Muscle of arm (tissue), 12 donors: ENCODE data around the gene MMP10. TPM values are rescaled to one million over a fixed set of nuclear protein-coding genes. Genes with fewer than 3 reads are reported as not detected.
"Not testable (repeated sequence)": the region's sequence is repeated elsewhere in the genome, so short reads cannot be mapped to it uniquely, and the experiment has no call there.

Source experiments
- DNase-seq: peaks from one replicate; pipeline ENCODE4 v3.0.0-alpha.2; 2013
- polyA plus RNA-seq, 12 donors: library from polyadenylated mRNA; unstranded; fragments of 120-200 nt; gene quantifications; one replicate each; pipeline ENCODE4 v1.2.1, GENCODE V29; 2013; ENCODE audit not compliant: insufficient read length in 12 of 12

Gene MMP10
- polyA plus RNA-seq, 12 donors: not detected

DNA sequence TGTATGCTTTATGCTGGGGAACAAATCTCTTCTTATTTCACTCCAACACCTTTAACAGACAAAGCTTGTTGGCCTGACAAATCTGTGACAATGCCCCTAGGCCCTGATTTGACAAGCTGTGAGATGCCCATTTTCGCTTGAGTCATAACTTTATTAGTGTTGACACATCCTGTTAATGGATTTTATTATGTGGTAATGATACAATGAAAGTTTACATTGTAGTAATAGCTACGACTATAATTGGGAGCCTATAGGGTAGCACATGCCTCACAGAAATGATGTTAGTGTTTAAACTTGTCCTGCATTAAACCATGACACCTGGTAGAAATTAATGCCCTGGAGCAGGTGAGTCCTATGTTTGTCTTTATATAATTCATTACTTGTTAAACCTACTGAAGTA, 3.3 kb upstream of the MMP10 start:
- DNase-seq: no peak

DNA sequence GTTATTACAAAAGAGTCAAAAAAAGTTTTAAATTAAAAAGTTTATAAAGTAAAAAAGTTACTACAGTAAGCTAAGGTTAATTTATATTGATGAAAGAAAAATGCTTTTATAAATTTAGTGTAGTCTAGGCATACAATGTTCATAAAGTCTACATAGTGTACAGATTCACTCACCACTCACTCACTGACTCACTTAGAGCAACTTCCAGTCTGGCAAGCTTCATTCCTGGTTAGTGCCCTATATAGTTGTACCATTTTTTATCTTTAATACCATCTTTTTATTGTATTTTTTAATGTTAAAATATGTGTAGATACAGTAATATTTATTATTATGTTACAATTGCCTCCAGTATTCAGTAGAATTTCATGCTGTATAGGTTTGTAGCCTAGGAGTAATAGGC, 2.6 kb upstream of the MMP10 start:
- no peak for DNase-seq

DNA sequence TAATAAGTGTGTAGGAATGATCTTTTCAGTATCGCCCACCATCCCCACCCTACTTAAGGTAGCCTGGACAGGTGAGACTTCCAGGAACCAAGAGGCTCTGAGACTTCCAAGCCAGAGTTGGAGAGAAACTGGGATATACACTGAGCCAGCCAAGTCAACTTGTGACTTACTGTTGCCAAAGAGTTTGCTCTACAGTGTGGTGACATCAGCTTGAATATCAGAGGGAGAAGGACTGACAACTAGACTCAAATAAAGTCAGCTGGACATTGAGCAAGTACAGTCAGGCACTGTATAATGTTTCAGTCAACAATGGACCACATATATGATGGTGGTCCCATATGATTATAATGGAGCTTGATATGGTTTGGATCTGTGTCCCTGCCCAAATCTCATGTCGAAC, 1.2 kb upstream of the MMP10 start:
- no peak for DNase-seq

DNA sequence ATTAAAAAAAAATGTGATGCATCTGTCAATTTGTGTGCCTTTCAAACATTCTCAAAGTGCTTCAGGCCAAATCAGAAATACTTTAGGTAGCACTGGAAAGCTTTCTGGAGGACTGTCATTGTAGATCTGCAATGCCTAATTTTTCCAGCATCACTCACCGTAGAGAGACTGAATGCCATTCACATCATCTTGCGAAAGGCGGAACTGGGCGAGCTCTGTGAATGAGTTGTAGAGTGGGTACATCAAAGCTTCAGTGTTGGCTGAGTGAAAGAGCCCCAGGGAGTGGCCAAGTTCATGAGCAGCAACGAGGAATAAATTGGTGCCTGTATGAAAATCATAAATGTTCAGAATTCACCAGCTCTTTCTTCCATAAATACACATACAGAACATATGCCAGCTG, 4.0 kb downstream of the MMP10 start:
- DNase-seq: no peak

DNA sequence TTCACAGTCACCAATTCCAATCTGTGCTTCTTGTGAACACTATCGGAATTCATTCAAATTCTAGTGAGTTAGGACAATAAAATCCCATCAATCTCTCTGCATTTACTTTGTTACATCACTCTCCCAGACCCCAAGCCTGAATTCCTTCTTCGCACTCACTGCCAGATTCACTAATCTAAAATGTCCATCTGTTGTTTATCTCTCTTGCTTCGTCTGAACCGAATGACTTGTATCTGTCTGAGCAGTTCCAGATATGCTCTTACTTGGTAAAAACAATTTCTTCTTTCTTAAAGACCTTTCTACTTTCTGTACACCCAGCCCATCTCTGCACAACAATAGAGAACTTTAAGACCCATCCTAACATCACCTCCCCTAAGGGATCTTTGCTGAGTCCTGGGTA, 7.0 kb downstream of the MMP10 start:
- no peak for DNase-seq

DNA sequence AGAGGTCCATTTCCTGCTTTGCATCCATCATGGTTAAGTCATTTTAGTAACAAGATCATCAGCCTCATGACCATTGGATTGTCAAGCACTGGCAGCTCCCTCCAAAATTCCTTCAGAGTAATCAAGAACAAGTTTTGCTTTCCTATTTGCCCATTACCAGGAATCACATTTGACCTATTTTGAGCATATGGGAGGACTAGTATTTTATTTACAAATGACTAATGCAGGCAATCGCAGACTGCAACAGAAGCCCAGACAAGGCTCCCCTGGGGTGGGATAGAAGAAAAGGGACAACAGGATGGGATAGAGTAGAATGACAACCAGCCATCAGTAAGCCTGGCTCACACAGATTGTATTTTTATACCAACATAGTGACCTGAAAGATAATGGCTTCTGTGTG, 9.1 kb downstream of the MMP10 start:
- DNase-seq: no peak

DNA sequence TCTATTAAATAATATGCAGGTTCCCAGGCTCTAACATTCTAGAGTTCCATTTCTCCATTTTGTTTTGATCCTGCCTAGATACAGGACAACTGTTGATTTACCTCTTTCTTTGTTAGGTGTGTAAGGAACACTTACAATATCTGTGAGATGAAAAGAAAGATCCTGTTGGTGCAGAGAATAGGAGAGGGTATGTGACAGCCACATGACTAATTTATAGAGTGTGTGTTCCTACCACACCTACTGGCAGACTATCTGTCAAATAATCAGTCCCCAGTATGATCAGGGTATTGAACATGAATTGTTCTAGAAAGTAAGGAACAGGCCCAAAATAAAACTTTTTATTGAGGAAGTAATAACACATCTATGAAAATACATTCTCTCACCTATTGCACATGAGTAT, 10.2 kb downstream of the MMP10 start:
- DNase-seq: no peak

DNA sequence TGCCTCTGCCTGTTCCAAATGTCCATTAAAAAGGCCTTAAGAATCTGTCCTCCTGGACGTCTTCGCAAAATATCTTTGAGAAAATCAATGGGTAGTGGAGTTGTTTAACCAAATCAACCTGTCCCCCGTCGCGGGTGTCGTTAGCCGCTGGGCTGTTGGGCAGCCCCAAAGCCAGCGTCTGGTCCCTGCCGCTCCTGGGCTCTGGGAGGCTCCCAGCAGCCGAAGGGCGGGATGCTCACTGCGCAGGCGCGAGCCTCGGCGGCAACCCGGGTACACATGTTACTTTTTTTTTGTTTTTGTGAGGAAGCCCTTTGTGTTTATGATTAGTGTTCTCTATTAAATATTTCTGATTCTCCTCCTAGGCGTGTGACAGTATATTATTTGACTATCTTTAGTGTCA, 12.6 kb downstream of the MMP10 start:
- DNase-seq: no peak

DNA sequence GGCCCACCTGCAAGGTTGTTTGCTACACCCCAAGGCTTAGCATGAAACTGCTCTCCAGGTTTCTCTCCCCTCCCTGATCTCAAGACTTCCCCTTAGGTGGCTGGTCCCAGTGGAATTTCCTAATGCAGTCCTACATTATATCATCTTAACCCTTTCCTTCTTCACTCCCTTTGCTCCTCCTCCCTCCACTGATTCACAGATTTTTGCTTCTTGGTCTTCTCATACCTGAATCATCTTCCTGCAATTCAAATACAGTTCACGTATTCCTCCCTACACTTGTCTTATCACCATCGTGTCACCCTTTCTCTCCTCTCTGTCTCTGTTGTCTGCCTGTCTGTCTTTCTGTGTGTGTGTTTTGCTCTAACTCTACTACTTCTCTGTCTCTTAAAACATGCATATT, 17.0 kb downstream of the MMP10 start:
- no peak for DNase-seq

DNA sequence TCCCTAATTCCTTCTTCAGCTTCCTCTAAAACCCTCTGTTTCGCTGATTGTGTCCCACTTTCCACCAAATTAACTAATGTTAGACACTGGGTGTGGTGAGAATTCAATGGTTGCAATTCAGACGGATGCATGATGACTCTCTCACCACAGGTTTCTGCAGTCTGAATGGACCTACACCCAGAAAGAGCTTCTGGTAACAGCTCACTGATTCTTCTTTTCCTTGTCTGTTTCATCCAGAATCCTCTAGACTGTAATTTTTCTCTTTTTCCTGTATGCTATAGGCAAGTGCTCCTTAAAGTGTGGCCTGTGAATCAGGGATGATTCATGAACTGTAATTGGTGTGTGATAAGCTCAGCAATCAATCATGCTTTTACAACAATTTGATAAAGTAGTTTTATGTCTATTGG, 18.1 kb downstream of the MMP10 start:
- DNase-seq: no peak

DNA sequence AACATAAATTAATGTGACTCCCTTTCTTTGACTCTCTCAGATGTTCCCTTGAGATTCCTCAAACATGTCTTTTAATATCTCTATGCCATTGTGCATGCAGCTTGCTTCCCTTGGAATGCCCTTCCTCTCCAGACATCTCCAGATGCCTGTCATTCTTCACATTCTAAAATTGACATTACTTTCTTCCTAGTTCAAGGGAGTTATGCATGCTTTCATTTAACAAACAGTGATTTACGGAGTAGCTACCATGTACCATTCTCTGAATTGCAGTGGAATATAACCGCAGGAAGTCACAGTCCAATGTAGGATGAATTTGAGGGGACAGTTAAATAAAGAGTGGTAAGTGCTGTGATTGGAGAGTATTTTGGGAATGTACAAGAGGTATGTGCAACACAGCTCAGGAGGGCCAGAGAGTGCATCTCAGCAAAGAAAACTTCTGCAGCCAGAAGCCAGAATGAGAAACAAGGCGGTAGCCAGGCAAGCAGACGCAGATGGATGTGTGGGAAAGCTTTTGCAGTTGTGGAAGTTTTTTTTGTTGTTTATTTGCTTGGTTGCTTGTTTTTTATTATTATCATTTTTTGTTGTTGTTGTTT, 18.7 kb downstream of the MMP10 start:
- DNase-seq: peak; percentile 5

DNA sequence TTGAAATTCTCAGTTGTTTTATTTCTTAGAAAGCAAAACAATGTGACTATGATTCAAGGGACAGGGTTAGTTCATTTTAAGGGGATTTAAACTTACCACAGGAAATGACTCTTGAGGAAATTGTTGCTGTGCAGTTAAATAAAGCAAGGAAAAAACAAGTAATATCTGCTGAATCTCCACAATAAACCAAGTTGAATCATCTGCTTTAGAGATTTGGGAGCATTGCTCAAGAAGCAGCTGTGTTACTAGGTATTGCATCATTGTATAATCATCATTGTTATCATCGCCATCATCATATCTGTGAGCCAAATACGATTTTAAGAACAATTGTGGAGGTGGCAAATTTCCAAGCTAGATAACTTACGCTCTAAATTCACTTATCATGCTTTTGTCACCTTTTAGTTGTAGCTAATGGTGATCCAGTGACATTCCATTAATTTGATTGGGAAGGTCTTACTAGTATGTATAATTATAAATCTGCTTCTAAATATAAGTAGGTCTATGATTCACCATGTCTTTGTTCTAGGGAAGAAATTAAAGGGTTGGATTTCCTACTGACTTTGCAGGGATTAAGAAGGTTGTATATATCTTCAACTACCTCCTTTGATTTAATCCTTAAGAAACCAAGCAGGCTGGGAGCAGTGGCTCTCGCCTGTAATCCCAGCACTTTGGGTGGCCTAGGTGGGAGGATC, 19.9 kb downstream of the MMP10 start:
- peak; percentile 66 for DNase-seq

DNA sequence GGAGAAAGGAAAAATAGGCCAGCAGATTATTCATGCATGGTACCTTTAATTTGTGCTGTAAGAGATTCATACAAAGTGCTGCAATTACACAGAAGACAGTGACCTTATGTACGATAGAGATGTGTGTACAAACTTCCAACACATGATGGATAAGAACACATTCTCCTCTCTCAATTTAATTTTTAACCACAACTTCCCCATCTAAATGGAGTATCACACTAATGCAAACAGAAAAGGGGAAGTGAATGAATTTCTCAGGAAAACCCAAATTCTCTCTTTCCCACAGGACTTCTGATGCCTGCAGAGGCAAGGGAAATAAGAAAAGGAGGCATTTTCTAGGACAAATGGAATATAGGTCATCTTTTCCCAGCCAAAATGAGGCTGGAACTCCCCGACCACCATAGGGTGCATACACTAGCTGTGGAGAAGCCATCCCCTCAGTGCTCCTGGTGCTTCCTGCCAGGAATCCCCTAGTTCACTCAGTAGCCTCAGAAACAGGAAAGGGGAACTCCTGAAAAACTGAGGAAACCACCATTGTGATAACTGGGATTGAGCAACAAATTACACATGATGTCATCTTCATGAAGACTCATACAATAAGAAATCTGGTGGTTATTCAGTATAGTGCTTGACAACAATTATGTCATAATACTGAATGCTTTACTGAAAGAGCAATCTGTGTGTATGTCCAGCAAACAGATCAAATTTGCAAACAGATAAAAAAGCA, 22.4 kb downstream of the MMP10 start:
- DNase-seq: no peak

DNA sequence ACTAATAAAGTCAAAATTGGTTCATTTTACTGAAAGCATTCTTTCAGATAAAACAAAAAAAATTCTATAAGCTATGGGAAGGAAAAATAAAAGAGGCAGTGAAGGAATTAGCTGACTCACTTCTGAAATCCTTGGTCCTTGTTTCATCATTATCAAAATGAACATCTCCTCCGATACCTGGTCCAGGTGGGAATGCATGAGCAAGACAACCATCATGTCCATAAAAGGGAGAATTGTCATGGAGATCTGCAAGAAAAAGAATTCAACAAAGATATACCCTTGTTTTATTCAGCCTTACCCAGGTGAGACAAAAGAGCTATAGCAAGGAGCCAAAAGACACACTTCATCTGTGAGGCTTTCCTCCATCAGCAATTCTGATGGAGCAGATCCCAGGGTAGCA, 27.2 kb downstream of the MMP10 start:
- DNase-seq: no peak

DNA sequence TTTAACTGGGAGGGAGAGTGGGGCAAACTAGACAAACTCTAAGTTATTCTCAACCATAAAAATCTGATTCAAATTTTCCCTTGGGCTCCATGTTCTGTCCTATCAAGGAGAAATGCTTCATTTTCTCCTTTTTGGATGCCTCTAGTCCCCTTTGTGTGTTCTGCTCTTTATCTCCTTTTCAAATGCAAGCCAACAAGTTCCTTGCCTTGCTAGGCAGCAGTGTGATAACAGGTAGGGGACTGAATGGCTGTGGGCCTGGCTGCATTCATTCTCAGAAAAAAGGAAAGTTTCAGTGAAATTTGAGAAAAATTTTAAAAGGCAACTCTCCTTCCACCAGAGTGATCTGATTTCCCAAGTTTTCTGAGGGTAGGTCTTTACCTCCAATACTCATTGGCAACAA, 28.8 kb downstream of the MMP10 start:
- no peak for DNase-seq

DNA sequence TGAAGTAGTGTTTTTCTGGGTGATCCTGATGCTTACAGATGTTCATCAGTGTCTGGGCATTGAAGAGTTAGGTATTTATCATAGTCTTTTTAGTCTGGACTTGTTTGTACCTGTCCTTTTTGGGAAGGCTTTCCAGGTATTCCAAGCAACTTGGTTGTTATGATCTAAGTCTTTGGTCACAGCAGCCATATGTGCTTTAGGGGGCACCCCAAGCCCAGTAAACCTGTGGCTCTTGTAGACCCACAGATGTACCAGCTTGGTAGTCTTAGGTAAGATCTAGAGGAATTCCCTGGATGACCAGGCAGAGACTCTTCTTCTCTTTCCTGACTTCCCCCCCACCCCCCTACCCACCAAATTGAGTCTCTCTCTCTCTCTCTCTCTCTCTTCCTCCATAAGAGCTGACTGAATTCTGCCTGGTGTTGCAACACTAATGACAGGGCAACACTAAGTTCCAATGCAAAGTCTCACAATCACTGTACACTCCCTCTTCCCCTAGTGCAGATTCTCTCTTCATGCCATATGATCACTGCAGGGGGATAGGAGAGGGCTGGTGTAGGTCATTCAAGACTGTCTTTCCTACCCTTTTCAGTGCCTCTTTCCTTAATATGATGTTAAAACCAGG, 31.2 kb downstream of the MMP10 start:
- DNase-seq: no peak

DNA sequence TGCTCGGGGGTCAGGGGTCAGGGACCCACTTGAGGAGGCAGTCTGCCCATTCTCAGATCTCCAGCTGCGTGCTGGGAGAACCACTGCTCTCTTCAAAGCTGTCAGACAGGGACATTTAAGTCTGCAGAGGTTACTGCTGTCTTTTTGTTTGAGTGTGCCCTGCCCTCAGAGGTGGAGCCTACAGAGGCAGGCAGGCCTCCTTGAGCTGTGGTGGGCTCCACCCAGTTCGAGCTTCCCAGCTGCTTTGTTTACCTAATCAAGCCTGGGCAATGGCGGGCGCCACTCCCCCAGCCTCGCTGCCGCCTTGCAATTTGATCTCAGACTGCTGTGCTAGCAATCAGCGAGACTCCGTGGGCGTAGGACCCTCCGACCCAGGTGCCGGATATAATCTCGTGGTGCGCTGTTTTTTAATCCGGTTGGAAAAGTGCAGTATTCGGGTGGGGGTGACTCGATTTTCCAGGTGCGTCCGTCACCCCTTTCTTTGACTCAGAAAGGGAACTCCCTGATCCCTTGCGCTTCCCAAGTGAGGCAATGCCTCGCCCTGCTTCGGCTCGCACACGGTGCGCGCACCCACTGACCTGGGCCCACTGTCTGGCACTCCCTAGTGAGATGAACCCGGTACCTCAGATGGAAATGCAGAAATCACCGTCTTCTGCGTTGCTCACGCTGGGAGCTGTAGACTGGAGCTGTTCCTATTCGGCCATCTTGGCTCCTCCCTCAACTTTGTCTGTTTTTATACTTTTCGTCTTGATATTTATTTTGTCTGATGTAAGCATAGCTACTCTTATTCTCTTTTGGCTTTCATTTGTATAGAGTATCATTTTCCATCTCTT, 33.5 kb downstream of the MMP10 start:
- not testable (repeated sequence) for DNase-seq

DNA sequence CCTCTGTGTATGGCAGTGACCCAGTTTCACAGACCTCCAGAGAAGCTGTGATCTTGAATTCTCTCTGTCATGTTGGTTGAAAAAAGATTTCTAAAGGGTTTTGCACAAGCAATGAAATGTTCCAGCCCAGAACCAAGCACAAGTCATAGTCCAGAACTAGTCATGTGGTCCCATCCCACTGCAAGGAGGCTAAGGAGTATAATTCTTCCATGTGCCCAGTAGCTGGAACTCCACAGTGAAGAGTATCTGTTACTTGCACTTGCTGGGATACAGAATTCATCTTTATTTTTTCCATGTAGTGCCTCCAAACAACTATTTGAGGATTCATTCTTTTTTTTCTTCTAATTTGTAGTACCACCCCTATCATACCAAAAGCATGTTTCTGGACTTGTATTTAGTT, 45.8 kb downstream of the MMP10 start:
- no peak for DNase-seq

DNA sequence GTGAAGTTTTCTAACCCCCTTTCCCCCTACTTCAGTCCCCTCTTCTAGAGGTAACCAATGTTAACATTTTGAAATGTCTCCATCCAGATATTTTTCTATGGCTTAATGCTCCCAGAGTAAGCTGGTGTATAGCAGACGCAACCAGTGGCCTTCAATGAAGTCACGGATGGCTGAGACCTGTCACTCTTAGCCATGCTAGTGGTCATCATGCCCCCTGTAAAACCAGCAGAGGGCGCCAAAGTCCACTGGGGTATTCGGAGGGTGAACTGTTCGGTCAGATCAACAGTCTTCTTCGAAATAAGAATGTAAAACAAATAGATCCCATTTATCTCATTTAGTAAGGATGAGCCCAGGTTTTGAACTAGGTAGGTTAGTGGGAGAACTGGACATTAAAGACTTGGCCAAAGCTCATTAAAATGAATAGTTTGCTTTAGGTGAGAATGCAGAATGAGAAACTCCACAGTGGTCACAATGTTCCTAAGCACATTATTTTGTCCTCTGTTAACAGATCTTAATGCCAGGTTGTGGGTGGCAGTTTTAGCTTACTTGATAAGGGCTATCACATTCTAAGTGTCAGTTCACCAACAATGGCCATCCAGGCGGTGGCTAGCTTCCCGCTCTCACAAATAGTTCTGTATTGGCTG, 47.1 kb downstream of the MMP10 start:
- DNase-seq: no peak

DNA sequence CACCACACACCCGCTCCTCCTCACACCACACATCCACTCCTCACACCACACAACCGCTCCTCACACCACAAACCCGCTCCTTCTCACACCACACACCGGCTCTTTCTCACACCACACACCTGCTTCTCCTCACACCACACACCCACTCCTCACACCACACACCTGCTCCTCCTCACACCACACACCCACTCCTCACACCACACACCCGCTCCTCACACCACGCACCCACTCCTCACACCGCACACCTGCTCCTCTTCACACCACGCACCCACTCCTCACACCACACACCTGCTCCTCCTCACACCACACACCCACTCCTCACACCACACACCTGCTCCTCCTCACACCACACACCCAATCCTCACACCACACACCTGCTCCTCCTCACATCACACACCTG, 49.5 kb downstream of the MMP10 start:
- not testable (repeated sequence) for DNase-seq
